Body of pancreas (tissue), 4 donors: ENCODE results near the gene GMPR2. TPM values are rescaled to one million over a fixed set of nuclear protein-coding genes. Genes with fewer than 3 reads are reported as not detected.
"Not testable (repeated sequence)": the region's sequence is repeated elsewhere in the genome, so short reads cannot be mapped to it uniquely, and the experiment has no call there.

Experiments
- ATAC-seq: fragments of 150-250 bp; one replicate; pipeline ENCODE4 v1.9.1; 2016
- DNase-seq, 4 donors: peaks; one replicate each; pipeline ENCODE4 v3.0.0-alpha.2; 2019
- H3K27ac ChIP-seq, 4 donors: fragments of 200-600 bp; sonication (generic); 1 replicate in 3 of 4; 2 replicates in 1 of 4; pipeline versions ENCODE4 v1.5.1 to v1.6.1; 2016 to 2019; ENCODE audit warnings: mild to moderate bottlenecking in 1 of 4, mixed read lengths in 1 of 4, moderate library complexity in 1 of 4
- H3K27me3 ChIP-seq, 2 donors: fragments of 200-600 bp; sonication (generic); one replicate each; pipeline ENCODE4 v1.6.0; 2016; ENCODE audit warnings: mild to moderate bottlenecking in 1 of 2
- H3K36me3 ChIP-seq, 2 donors: fragments of 200-600 bp; sonication (generic); replicated peaks in 1 of 2; 2 replicates each; pipeline ENCODE4 v1.5.1; 2016; ENCODE audit warnings: low read depth in 2 of 2; ENCODE audit not compliant: insufficient read depth in 1 of 2
- H3K4me1 ChIP-seq: fragments of 200-600 bp; sonication (generic); one replicate; pipeline ENCODE4 v1.6.0; 2016
- H3K4me3 ChIP-seq, 2 donors: fragments of 200-600 bp; sonication (generic); 1 replicate in 1 of 2; 2 replicates in 1 of 2; pipeline ENCODE4 v1.5.1; 2016 to 2019
- H3K9me3 ChIP-seq, 3 donors: fragments of 200-600 bp; sonication (generic); 1 replicate in 2 of 3; 2 replicates in 1 of 3; pipeline ENCODE4 v1.5.1; 2016
- CTCF ChIP-seq, 7 experiments: fragments of 450-650 bp in 4 of 7; fragments of 200-600 bp in 3 of 7; sonication (generic) in 3 of 7; IDR thresholded peaks; one replicate each; pipeline ENCODE4 v1.5.1; 2016 to 2019; ENCODE audit warnings: antibody characterized with exemption in 7 of 7
- POLR2A ChIP-seq, 3 donors: fragments of 450-650 bp; IDR thresholded peaks; one replicate each; pipeline ENCODE4 v1.6.1; 2016; ENCODE audit warnings: antibody characterized with exemption in 3 of 3, mild to moderate bottlenecking in 2 of 3
- WGBS, 2 donors: methylation state at CpG; one replicate each; pipeline ENCODE4 v1.1.5; 2017; 5-methylcytosine and 5-hydroxymethylcytosine counted together
- intact Hi-C: fragments of 100-400 bp; cut with DNase I; formaldehyde crosslinking; loops from one replicate; pipeline ENCODE4 v1.15.1; 2023
- total RNA-seq, 2 donors: library from RNA; depleted of rRNA; stranded (reverse); fragments of >200 nt; gene quantifications; one replicate each; pipeline ENCODE4 v1.1.0, GENCODE V29; 2016

Gene GMPR2
- total RNA-seq, 2 donors from 2014 or later: 30.9 to 41.9 TPM

- no peak for TF ChIP-seq CTCF (IDR thresholded peaks at IDR 0.05)
- TF ChIP-seq POLR2A (IDR thresholded peaks at IDR 0.05): no peak
- DNase-seq (no peak), ATAC-seq (no peak)
- intact Hi-C loops: no loop called here
- Histone ChIP-seq H3K27me3 (no peaks in the 10 kb centered on the region), H3K27ac (no peak overlapping the region), H3K36me3 (peaks cover 0 to 3% of the 10 kb centered on the region in 2 donors), H3K4me1 (peaks cover 42% of the 10 kb centered on the region), H3K4me3 (no peak overlapping the region), H3K9me3 (no peaks in the 10 kb centered on the region)
- WGBS, 2 donors: 79 to 87% methylated on average over 7 of the region's 7 CpGs
Measured at GRCh38 chr14:24198814-24199524, 33.8 kb upstream of the GMPR2 start.

- H3K27ac ChIP-seq, H3K27me3 ChIP-seq, H3K4me3 ChIP-seq, ATAC-seq, intact Hi-C loops, H3K9me3 ChIP-seq, DNase-seq: not testable (repeated sequence)
- WGBS, 2 donors: 91 to 93% methylated on average over 8 of the region's 8 CpGs
- peaks cover 6 to 10% of the 10 kb centered on the region in 2 donors for H3K36me3 ChIP-seq
- peaks cover 22% of the 10 kb centered on the region for H3K4me1 ChIP-seq
Measured at GRCh38 chr14:24202538-24202937, 30.2 kb upstream of the GMPR2 start.

GRCh38 chr14:24203249-24203886, 29.4 kb upstream of the GMPR2 start:
- H3K9me3 ChIP-seq, H3K27me3 ChIP-seq, ATAC-seq, H3K27ac ChIP-seq, intact Hi-C loops, H3K4me3 ChIP-seq: not testable (repeated sequence)
- H3K4me1 ChIP-seq: peaks cover 14% of the 10 kb centered on the region
- WGBS, 2 donors: 96 to 97% methylated on average over 16 of the region's 16 CpGs
- peak in 1 of 4 donors; percentile 6 for DNase-seq
- peaks cover 6 to 15% of the 10 kb centered on the region in 2 donors for H3K36me3 ChIP-seq

- WGBS, 2 donors: 89 to 91% methylated on average over 7 of the region's 7 CpGs
- intact Hi-C loops: no loop called here
- H3K27ac ChIP-seq: no peak overlapping the region
Measured at GRCh38 chr14:24204163-24205146, 28.3 kb upstream of the GMPR2 start.

More at GRCh38 chr14:24204163-24205146, 28.3 kb upstream of the GMPR2 start:
- DNase-seq (peak in 1 of 4 donors; percentile 1), ATAC-seq (no peak)
- Histone ChIP-seq H3K9me3 (no peaks in the 10 kb centered on the region), H3K4me3 (no peak overlapping the region), H3K27me3 (no peaks in the 10 kb centered on the region), H3K4me1 (peaks cover 5% of the 10 kb centered on the region), H3K36me3 (peaks cover 6 to 19% of the 10 kb centered on the region in 2 donors)
- no peak for TF ChIP-seq CTCF (IDR thresholded peaks at IDR 0.05)
- no peak for TF ChIP-seq POLR2A (IDR thresholded peaks at IDR 0.05)
